HEK293T (cell line): ENCODE results near the gene AADAC.

Source experiments
- ARNT ChIP-seq: fragments of 450-650 bp; IDR thresholded peaks from 2 replicates; pipeline ENCODE4 v1.6.1; 2017; ENCODE audit warnings: mild to moderate bottlenecking
- BHLHE40 ChIP-seq: fragments of 450-650 bp; IDR thresholded peaks from 2 replicates; pipeline ENCODE4 v1.6.1; 2016; ENCODE audit warnings: mild to moderate bottlenecking, moderate library complexity, borderline replicate concordance
- FOXA1 ChIP-seq: fragments of 450-650 bp; IDR thresholded peaks from 2 replicates; pipeline ENCODE4 v1.6.1; 2016; ENCODE audit warnings: mild to moderate bottlenecking
- FOXK2 ChIP-seq: fragments of 450-650 bp; IDR thresholded peaks from 2 replicates; pipeline ENCODE4 v1.6.1; 2016; ENCODE audit warnings: mild to moderate bottlenecking
- FOXM1 ChIP-seq: fragments of 450-650 bp; IDR thresholded peaks from 2 replicates; pipeline ENCODE4 v1.6.1; 2017; ENCODE audit warnings: mild to moderate bottlenecking, borderline replicate concordance
- HDGF ChIP-seq: fragments of 450-650 bp; IDR thresholded peaks from 2 replicates; pipeline ENCODE4 v1.6.1; 2017; ENCODE audit warnings: antibody characterized with exemption, borderline replicate concordance
- L3MBTL2 ChIP-seq: fragments of 450-650 bp; conservative IDR thresholded peaks from 2 replicates; pipeline ENCODE4 v1.6.1; 2016; ENCODE audit warnings: mild to moderate bottlenecking
- LEF1 ChIP-seq: fragments of 450-650 bp; IDR thresholded peaks from 2 replicates; pipeline ENCODE4 v1.6.1; 2017; ENCODE audit warnings: mild to moderate bottlenecking, borderline replicate concordance
- NFRKB ChIP-seq: fragments of 450-650 bp; IDR thresholded peaks from 2 replicates; pipeline ENCODE4 v1.6.1; 2016; ENCODE audit warnings: mild to moderate bottlenecking, moderate library complexity
- PKNOX1 ChIP-seq: fragments of 450-650 bp; IDR thresholded peaks from 2 replicates; pipeline ENCODE4 v1.6.1; 2016
- SP1 ChIP-seq: fragments of 450-650 bp; IDR thresholded peaks from 2 replicates; pipeline ENCODE4 v1.6.1; 2017
- SUZ12 ChIP-seq: fragments of 450-650 bp; IDR thresholded peaks from 2 replicates; pipeline ENCODE4 v1.6.1; 2016; ENCODE audit warnings: mild to moderate bottlenecking
- TARDBP ChIP-seq: fragments of 450-650 bp; IDR thresholded peaks from 2 replicates; pipeline ENCODE4 v1.6.1; 2016

- TF ChIP-seq BHLHE40: no peak
- no peak for TF ChIP-seq HDGF
- TF ChIP-seq FOXA1: no peak
- no peak for TF ChIP-seq TARDBP
- no peak for TF ChIP-seq NFRKB
- no peak for TF ChIP-seq L3MBTL2
- TF ChIP-seq SUZ12: no peak
- no peak for TF ChIP-seq PKNOX1
- no peak for TF ChIP-seq SP1
- TF ChIP-seq FOXK2: no peak
- no peak for TF ChIP-seq ARNT
- TF ChIP-seq FOXM1: no peak
- TF ChIP-seq LEF1: no peak
Measured at GRCh38 chr3:151787626-151788025, 26.3 kb upstream of the AADAC start.
